ENCODE measurements around the gene SLC37A4. TPM values are rescaled to one million over a fixed set of nuclear protein-coding genes. Genes with fewer than 3 reads are reported as not detected.

Gene SLC37A4
- total and polyA plus RNA-seq, 2 of the 8 experiments (the other 6 are each of a cell fraction or from before 2014, with no cell fraction given), result 35.1 to 91.9 TPM

DNA sequence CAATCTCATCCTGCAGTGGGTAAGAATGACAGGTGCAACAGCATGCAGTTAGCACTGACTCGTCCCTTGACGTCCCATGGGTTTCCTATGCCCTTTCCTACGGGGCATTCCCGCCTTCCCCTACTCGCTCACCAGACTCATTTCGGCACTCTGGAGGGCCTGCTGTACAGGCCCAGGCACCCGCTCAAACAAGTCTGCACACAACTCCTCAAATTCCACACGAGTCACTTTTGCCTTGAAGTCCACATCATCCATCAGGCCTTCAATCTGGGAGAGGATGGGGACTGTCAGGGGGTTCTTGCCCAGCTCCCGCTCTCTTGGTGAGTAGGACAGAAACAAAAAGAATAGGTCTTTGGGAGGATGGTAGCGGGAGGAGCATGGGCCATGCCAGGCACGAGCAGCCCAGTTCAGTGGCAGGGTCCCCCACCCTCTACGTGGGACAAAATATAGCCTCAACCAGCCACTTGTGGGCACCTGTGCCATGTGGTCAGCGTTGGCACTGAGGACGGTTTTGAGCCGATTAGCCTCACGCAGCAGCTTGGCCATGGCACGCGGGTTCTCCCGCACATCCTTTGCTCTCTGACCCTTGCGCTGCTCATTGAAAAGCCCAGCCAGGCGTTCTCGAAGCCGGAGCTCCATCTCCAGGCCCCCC lies 21.6 kb upstream of the SLC37A4 start:
- H3K27ac ChIP-seq (ENCODE audit: low read depth, low read length), result no peak overlapping the region
- H3K9ac ChIP-seq (replicated peaks in 1 of 4; ENCODE audit: extremely low read depth in 1 of 4, low read depth in 3 of 4, low read length in 3 of 4), result no peak overlapping the region
- WGBS, 2 experiments (ENCODE audit: extremely low coverage in 1 of 2, insufficient coverage in 1 of 2, insufficient read length in 1 of 2, insufficient replicate concordance in 2 of 2, low coverage in 1 of 2, low lambda C conversion rate in 2 of 2, missing lambda C conversion rate in 1 of 2), result 93% methylated on average over 23 of the region's 23 CpGs; no CpG with 5 or more reads in 1 of the 2 experiments
- no peak overlapping the region for H3K14ac ChIP-seq (ENCODE audit: insufficient read length)
- no peaks in the 10 kb centered on the region for H3K9me3 ChIP-seq (ENCODE audit: insufficient read depth in 2 of 2, low read depth in 1 of 2, low read length in 1 of 2)
- no peak overlapping the region for H2AFZ ChIP-seq (ENCODE audit: low read length)
- ChIA-PET CTCF (ENCODE audit: partially characterized antibody) (no interaction called here), POLR2A (ENCODE audit: partially characterized antibody) (interaction anchor here (0.9 to 2.2 kb wide), 6 partner anchors 11 to 44 kb away, joined by 3 to 14 read pairs (median 5); partner anchors contain the start of gene VPS11)
- peaks cover 3 to 33% of the 10 kb centered on the region in 2 experiments for H4K20me1 ChIP-seq (replicated peaks in 1 of 2; ENCODE audit: control insufficient read depth in 1 of 2, insufficient read depth in 2 of 2, low read length in 2 of 2)
- no peak overlapping the region for H3K4ac ChIP-seq (replicated peaks; ENCODE audit: insufficient read length, low read depth, low read length)
- H3K56ac ChIP-seq (replicated peaks; ENCODE audit: insufficient read length, low read depth, low read length), result no peak overlapping the region
- H3K18ac ChIP-seq (ENCODE audit: extremely low read depth, low read length), result no peak overlapping the region
- H3K79me1 ChIP-seq (ENCODE audit: low read depth, low read length), result peaks cover 16% of the 10 kb centered on the region
- peaks cover 4% of the 10 kb centered on the region for H3K23me2 ChIP-seq (ENCODE audit: low read depth, low read length)
- no peak overlapping the region for H2AK5ac ChIP-seq (ENCODE audit: low read depth, low read length)
- no peak overlapping the region for H4K91ac ChIP-seq (replicated peaks; ENCODE audit: insufficient read length, low read length)
- H3K4me1 ChIP-seq (replicated peaks in 1 of 4; ENCODE audit: control insufficient read depth in 3 of 4, insufficient read depth in 4 of 4, low read length in 3 of 4), result peaks cover 0 to 5% (median 2%) of the 10 kb centered on the region in 4 experiments; a peak in 4 of 7 replicates
- H3K4me2 ChIP-seq (ENCODE audit: insufficient read depth in 1 of 2, low read depth in 2 of 2, low read length in 2 of 2), result no peak overlapping the region
- no peak overlapping the region for H2BK12ac ChIP-seq (ENCODE audit: low read depth, low read length)
- H2BK15ac ChIP-seq (ENCODE audit: low read length), result no peak overlapping the region
- no peak overlapping the region for H3K4me3 ChIP-seq (ENCODE audit: extremely low read depth in 1 of 4, insufficient read depth in 2 of 4, low read depth in 3 of 4, low read length in 4 of 4)
- no peak overlapping the region for H2BK5ac ChIP-seq (ENCODE audit: low read depth, low read length)
- H3K36me3 ChIP-seq (ENCODE audit: control insufficient read depth in 2 of 4, insufficient read depth in 4 of 4, low read length in 3 of 4), result peaks cover 58 to 79% (median 77%) of the 10 kb centered on the region in 4 experiments
- no peak for TF ChIP-seq EGR1 (IDR thresholded peaks at IDR 0.05; ENCODE audit: borderline replicate concordance, low read depth, low read length)
- TF ChIP-seq RNF2 (IDR thresholded peaks at IDR 0.05; ENCODE audit: borderline replicate concordance, low read depth, low read length, missing control alignments, poor library complexity, severe bottlenecking), result no peak
- TF ChIP-seq TAF7 (optimal IDR thresholded peaks at IDR 0.05; ENCODE audit: borderline replicate concordance, low read depth, low read length), result no peak
- TF ChIP-seq SRF (IDR thresholded peaks at IDR 0.05; ENCODE audit: low read depth, low read length), result no peak
- TF ChIP-seq POU5F1 (IDR thresholded peaks at IDR 0.05; ENCODE audit: low read depth, low read length), result no peak
- no peak for TF ChIP-seq EP300 (IDR thresholded peaks at IDR 0.05; ENCODE audit: borderline replicate concordance in 1 of 2, low read depth in 2 of 2, low read length in 2 of 2)
- TF ChIP-seq ASH2L (IDR thresholded peaks at IDR 0.05; ENCODE audit: low read length), result no peak
- no peak for TF ChIP-seq GABPA (IDR thresholded peaks at IDR 0.05; ENCODE audit: borderline replicate concordance, insufficient read depth, low read length)
- no peak for TF ChIP-seq RXRA (IDR thresholded peaks at IDR 0.05; ENCODE audit: insufficient read depth, low read depth, low read length)
- no peak for TF ChIP-seq YY1 (IDR thresholded peaks at IDR 0.05; ENCODE audit: low read depth, low read length)
- no peak for TF ChIP-seq CHD2 (IDR thresholded peaks at IDR 0.05; ENCODE audit: low read length)
- no peak overlapping the region for H3K23ac ChIP-seq (ENCODE audit: insufficient read length)
- H4K5ac ChIP-seq (ENCODE audit: insufficient read length, low read depth, low read length), result no peak overlapping the region
- no peak overlapping the region for H4K8ac ChIP-seq (ENCODE audit: extremely low read depth, insufficient read depth, low read length)
- DNase-seq (ENCODE audit: low read depth in 1 of 2, low spot score in 2 of 2) (no peak), FAIRE-seq (no peak)
- no peak overlapping the region for H2BK120ac ChIP-seq (replicated peaks; ENCODE audit: low read depth, low read length)
- H3K27me3 ChIP-seq (replicated peaks in 1 of 4; ENCODE audit: control insufficient read depth in 3 of 4, extremely low read depth in 1 of 4, insufficient read depth in 3 of 4, low read length in 3 of 4), result no peaks in the 10 kb centered on the region
- no peak overlapping the region for H2BK20ac ChIP-seq (ENCODE audit: low read length)
- peaks cover 8 to 21% of the 10 kb centered on the region in 2 experiments; a peak in 3 of 4 replicates for H3K79me2 ChIP-seq (ENCODE audit: control insufficient read depth in 1 of 2, insufficient read depth in 2 of 2, low read length in 2 of 2)
